K562 (cell line): ENCODE data around the gene YIPF2. TPM values are rescaled to one million over a fixed set of nuclear protein-coding genes. Genes with fewer than 3 reads are reported as not detected.

ENCODE experiments used
- AFF4 ChIP-seq: sonication (generic); formaldehyde crosslinking; IDR thresholded peaks from 2 replicates; pipeline ENCODE4 v1.8.0; 2023; ENCODE audit warnings: mild to moderate bottlenecking, missing genetic modification reagents
- CREB3L1 ChIP-seq: fragments of 450-650 bp; IDR thresholded peaks from 2 replicates; pipeline ENCODE4 v1.6.1; 2014; ENCODE audit warnings: low read depth, mild to moderate bottlenecking, moderate library complexity, borderline replicate concordance
- CREBBP ChIP-seq: IDR thresholded peaks from one replicate; pipeline ENCODE4 v1.6.1; 2012; ENCODE audit warnings: low read depth, mild to moderate bottlenecking, control low read depth, inconsistent platforms, low read length
- LCOR ChIP-seq: sonication (generic); formaldehyde crosslinking; IDR thresholded peaks from 2 replicates; pipeline ENCODE4 v1.8.0; 2022; ENCODE audit warnings: mild to moderate bottlenecking, missing genetic modification reagents
- VEZF1 ChIP-seq: fragments of 200-800 bp; sonication (Bioruptor generic); IDR thresholded peaks from 2 replicates; pipeline ENCODE4 v1.6.1; 2017; ENCODE audit warnings: missing genetic modification characterization, missing compliant biosample characterization
- YY1 ChIP-seq, 3 experiments: IDR thresholded peaks; 2 replicates each; pipeline ENCODE4 v1.6.1; 2011; ENCODE audit warnings: low read length in 2 of 3, mild to moderate bottlenecking in 2 of 3, moderate library complexity in 2 of 3, borderline replicate concordance in 1 of 3, control low read depth in 1 of 3, low read depth in 1 of 3; ENCODE audit not compliant: insufficient read depth in 3 of 3, insufficient replicate concordance in 2 of 3, control insufficient read depth in 1 of 3, insufficient read length in 1 of 3; ENCODE audit errors: extremely low read depth in 1 of 3
- ZNF655 ChIP-seq: fragments of 250-450 bp; sonication (Bioruptor Pico); IDR thresholded peaks from 2 replicates; pipeline ENCODE4 v1.5.0; 2021
- polyA plus RNA-seq, 8 experiments: library from polyadenylated mRNA; depleted of rRNA in 4 of 8; stranded (reverse) in 5 of 8; unstranded in 3 of 8; fragments of >200 nt; fragmentation: Nextera tagmentation in 2 of 8; fragmentation: Illumina TruSeq in 1 of 8; extraction: Ambion mirVana in 2 of 8; extraction: Trizol in 1 of 8; gene quantifications; 2 replicates each; pipeline versions ENCODE4 v1.2.1 to v1.2.3, GENCODE V29; 2011 to 2014; ENCODE audit warnings: inconsistent platforms in 1 of 8, missing spikeins in 1 of 8
- total RNA-seq, 7 experiments: library from RNA; depleted of rRNA in 6 of 7; stranded (reverse); fragments of >200 nt in 6 of 7; fragmentation: Illumina TruSeq in 2 of 7; extraction: Trizol in 2 of 7; gene quantifications; 2 replicates each; pipeline versions ENCODE4 v1.2.1 to v1.2.3, GENCODE V29; 2011 to 2021; ENCODE audit warnings: low replicate concordance in 1 of 7
- TF ChIP-seq, protein P1 (sequence below), 2 experiments: fragments of 250-450 bp in 1 of 2; fragments of 450-650 bp in 1 of 2; sonication (Bioruptor Pico) in 1 of 2; IDR thresholded peaks; 2 replicates each; pipeline versions ENCODE4 v1.6.1 to v1.8.0; 2016 to 2021; ENCODE audit warnings: mild to moderate bottlenecking in 2 of 2, moderate library complexity in 2 of 2, missing compliant biosample characterization in 1 of 2, missing genetic modification characterization in 1 of 2
- TF ChIP-seq, protein P2 (sequence below), 2 experiments: fragments of 450-650 bp; conservative IDR thresholded peaks; 2 replicates each; pipeline ENCODE4 v1.6.1; 2017; ENCODE audit warnings: mild to moderate bottlenecking in 2 of 2, moderate library complexity in 2 of 2

YIPF2 gene
- total and polyA plus RNA-seq, 9 of the 15 experiments (the other 6 are each of a cell fraction or from before 2014, with no cell fraction given) = 1.3 to 65.2 (median 31.6) TPM

GRCh38 chr19:10960314-10961072 lies 32.1 kb upstream of the YIPF2 start, which contains the start of gene SMARCA4 (continued):
- peak; percentile 89; the same call in 1 of the 2 replicates for TF ChIP-seq CREB3L1
- TF ChIP-seq, protein P1, sequence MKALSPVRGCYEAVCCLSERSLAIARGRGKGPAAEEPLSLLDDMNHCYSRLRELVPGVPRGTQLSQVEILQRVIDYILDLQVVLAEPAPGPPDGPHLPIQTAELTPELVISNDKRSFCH (CRISPR knock-in tag; IDR thresholded peaks at IDR 0.05) = no peak
- TF ChIP-seq, protein P1 (tag; IDR thresholded peaks at IDR 0.05) = 0 out of 2 replicates have a peak, but pooled peaks have one; percentile 39
- TF ChIP-seq ZNF655 (CRISPR knock-in tag) = no peak
- peak; percentile 21; the same call in 1 of the 2 replicates for TF ChIP-seq LCOR (CRISPR knock-in tag)
- TF ChIP-seq YY1 (IDR thresholded peaks at IDR 0.05; ENCODE audit: borderline replicate concordance in 1 of 3, control insufficient read depth in 1 of 3, extremely low read depth in 1 of 3, insufficient read depth in 3 of 3, insufficient read length in 1 of 3, insufficient replicate concordance in 2 of 3, low read depth in 1 of 3, low read length in 2 of 3) = peak in 2 of 3 experiments; percentile 60 to 78
- TF ChIP-seq CREBBP = no peak
- peak; percentile 100 for TF ChIP-seq VEZF1 (CRISPR knock-in tag)
- 0 out of 2 replicates have a peak, but pooled peaks have one; percentile 37 for TF ChIP-seq AFF4 (CRISPR knock-in tag)
- TF ChIP-seq, protein P2, sequence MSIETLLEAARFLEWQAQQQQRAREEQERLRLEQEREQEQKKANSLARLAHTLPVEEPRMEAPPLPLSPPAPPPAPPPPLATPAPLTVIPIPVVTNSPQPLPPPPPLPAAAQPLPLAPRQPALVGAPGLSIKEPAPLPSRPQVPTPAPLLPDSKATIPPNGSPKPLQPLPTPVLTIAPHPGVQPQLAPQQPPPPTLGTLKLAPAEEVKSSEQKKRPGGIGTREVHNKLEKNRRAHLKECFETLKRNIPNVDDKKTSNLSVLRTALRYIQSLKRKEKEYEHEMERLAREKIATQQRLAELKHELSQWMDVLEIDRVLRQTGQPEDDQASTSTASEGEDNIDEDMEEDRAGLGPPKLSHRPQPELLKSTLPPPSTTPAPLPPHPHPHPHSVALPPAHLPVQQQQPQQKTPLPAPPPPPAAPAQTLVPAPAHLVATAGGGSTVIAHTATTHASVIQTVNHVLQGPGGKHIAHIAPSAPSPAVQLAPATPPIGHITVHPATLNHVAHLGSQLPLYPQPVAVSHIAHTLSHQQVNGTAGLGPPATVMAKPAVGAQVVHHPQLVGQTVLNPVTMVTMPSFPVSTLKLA (conservative IDR thresholded peaks at IDR 0.05) = peak in 1 of 2 experiments; percentile 64; a peak in 3 of 4 replicates
